Duodenal mucosa (tissue), 2 donors: Measurements from ENCODE around the gene SLC22A2.
"Not testable (repeated sequence)": the region's sequence is repeated elsewhere in the genome, so short reads cannot be mapped to it uniquely, and the experiment has no call there.

Experiments used
- H3K27ac ChIP-seq: one replicate; pipeline ENCODE4 v1.7.0; 2013; ENCODE audit warnings: low read depth, low read length
- H3K27me3 ChIP-seq, 2 donors: one replicate each; pipeline ENCODE4 v1.7.0; 2013; ENCODE audit warnings: low read length in 2 of 2, control low read depth in 1 of 2; ENCODE audit not compliant: insufficient read depth in 2 of 2, control insufficient read depth in 1 of 2
- H3K36me3 ChIP-seq, 2 donors: one replicate each; pipeline ENCODE4 v1.7.0; 2013; ENCODE audit warnings: low read length in 2 of 2, control low read depth in 1 of 2; ENCODE audit not compliant: insufficient read depth in 2 of 2, control insufficient read depth in 1 of 2
- H3K4me1 ChIP-seq, 2 donors: one replicate each; pipeline ENCODE4 v1.7.0; 2013; ENCODE audit warnings: low read length in 2 of 2, control low read depth in 1 of 2; ENCODE audit not compliant: insufficient read depth in 2 of 2, control insufficient read depth in 1 of 2
- H3K4me3 ChIP-seq, 2 donors: one replicate each; pipeline ENCODE4 v1.7.0; 2013; ENCODE audit warnings: low read length in 2 of 2, low read depth in 1 of 2
- H3K9ac ChIP-seq, 2 donors: one replicate each; pipeline ENCODE4 v1.7.0; 2013; ENCODE audit warnings: low read length in 2 of 2, low read depth in 1 of 2
- H3K9me3 ChIP-seq, 2 donors: one replicate each; pipeline ENCODE4 v1.7.0; 2013; ENCODE audit warnings: low read length in 2 of 2, control low read depth in 1 of 2; ENCODE audit not compliant: control insufficient read depth in 1 of 2

Gene SLC22A2

GRCh38 chr6:160258346-160259142 lies at the start of gene SLC22A2:
Gene SLC22A2 (minus strand): TSS chr6:160258821. CDS start chr6:160258757, 64 bp downstream.
- Histone ChIP-seq H3K36me3 (no peaks in the 10 kb centered on the region), H3K4me1 (peaks cover 13 to 32% of the 10 kb centered on the region in 2 donors), H3K4me3 (no peak within 1 kb of the TSS), H3K9ac (no peak within 1 kb of the TSS), H3K27ac (no peak within 1 kb of the TSS), H3K9me3 (no peaks in the 10 kb centered on the region), H3K27me3 (no peaks in the 10 kb centered on the region)

- H3K27me3 ChIP-seq: no peaks in the 10 kb centered on the region
- peaks cover 4 to 11% of the 10 kb centered on the region in 2 donors for H3K9me3 ChIP-seq
- H3K9ac ChIP-seq: no peak overlapping the region
- H3K27ac ChIP-seq: no peak overlapping the region
- H3K4me3 ChIP-seq: no peak overlapping the region
- no peaks in the 10 kb centered on the region for H3K36me3 ChIP-seq
- peaks cover 3 to 14% of the 10 kb centered on the region in 2 donors for H3K4me1 ChIP-seq
Measured at GRCh38 chr6:160305926-160306713, 47.5 kb upstream of the SLC22A2 start.

- Histone ChIP-seq H3K4me1 (peaks cover 22 to 30% of the 10 kb centered on the region in 2 donors), H3K27ac (no peak overlapping the region), H3K9me3 (no peaks in the 10 kb centered on the region), H3K4me3 (no peak overlapping the region), H3K36me3 (no peaks in the 10 kb centered on the region), H3K9ac (no peak overlapping the region), H3K27me3 (no peaks in the 10 kb centered on the region)
Measured at GRCh38 chr6:160303806-160304205, 45.2 kb upstream of the SLC22A2 start.

- peaks cover 22 to 30% of the 10 kb centered on the region in 2 donors for H3K4me1 ChIP-seq
- not testable (repeated sequence) for H3K9ac ChIP-seq
Measured at GRCh38 chr6:160302431-160303082, 43.9 kb upstream of the SLC22A2 start.

GRCh38 chr6:160301339-160301738 lies 42.7 kb upstream of the SLC22A2 start:
- no peaks in the 10 kb centered on the region for H3K27me3 ChIP-seq
- H3K4me3 ChIP-seq: no peak overlapping the region
- no peak overlapping the region for H3K27ac ChIP-seq
- H3K4me1 ChIP-seq: peaks cover 22 to 30% of the 10 kb centered on the region in 2 donors
- H3K9me3 ChIP-seq: no peaks in the 10 kb centered on the region
- H3K36me3 ChIP-seq: no peaks in the 10 kb centered on the region
- H3K9ac ChIP-seq: no peak overlapping the region

More at GRCh38 chr6:160302431-160303082, 43.9 kb upstream of the SLC22A2 start:
- H3K27me3 ChIP-seq, H3K4me3 ChIP-seq, H3K36me3 ChIP-seq, H3K27ac ChIP-seq, H3K9me3 ChIP-seq: not testable (repeated sequence)

GRCh38 chr6:160300076-160300695 lies 41.6 kb upstream of the SLC22A2 start:
- Histone ChIP-seq H3K27ac (peak overlapping the region; percentile 59), H3K9ac (peak overlapping the region; percentile 34 to 61), H3K4me1 (peaks cover 22 to 30% of the 10 kb centered on the region in 2 donors), H3K4me3 (peak overlapping the region; percentile 50 to 60), H3K9me3 (no peaks in the 10 kb centered on the region), H3K27me3 (no peaks in the 10 kb centered on the region), H3K36me3 (no peaks in the 10 kb centered on the region)

GRCh38 chr6:160299559-160299958 lies 40.9 kb upstream of the SLC22A2 start:
- peaks cover 22 to 30% of the 10 kb centered on the region in 2 donors for H3K4me1 ChIP-seq
- H3K4me3 ChIP-seq: no peak overlapping the region
- H3K9me3 ChIP-seq: no peaks in the 10 kb centered on the region
- no peaks in the 10 kb centered on the region for H3K36me3 ChIP-seq
- no peak overlapping the region for H3K27ac ChIP-seq
- H3K27me3 ChIP-seq: no peaks in the 10 kb centered on the region
- H3K9ac ChIP-seq: no peak overlapping the region

- Histone ChIP-seq H3K9ac (no peak overlapping the region), H3K9me3 (no peaks in the 10 kb centered on the region), H3K27ac (no peak overlapping the region), H3K4me1 (peaks cover 22 to 30% of the 10 kb centered on the region in 2 donors), H3K27me3 (no peaks in the 10 kb centered on the region), H3K36me3 (no peaks in the 10 kb centered on the region), H3K4me3 (no peak overlapping the region)
Measured at GRCh38 chr6:160298121-160298520, 39.5 kb upstream of the SLC22A2 start.

GRCh38 chr6:160297310-160297709 lies 38.7 kb upstream of the SLC22A2 start:
- H3K36me3 ChIP-seq: no peaks in the 10 kb centered on the region
- no peak overlapping the region for H3K4me3 ChIP-seq
- H3K9me3 ChIP-seq: no peaks in the 10 kb centered on the region
- peaks cover 22 to 28% of the 10 kb centered on the region in 2 donors for H3K4me1 ChIP-seq
- no peak overlapping the region for H3K9ac ChIP-seq
- no peak overlapping the region for H3K27ac ChIP-seq
- no peaks in the 10 kb centered on the region for H3K27me3 ChIP-seq
